Uterus (tissue), 4 donors: Measurements from ENCODE around the gene NEDD4. TPM values are rescaled to one million over a fixed set of nuclear protein-coding genes. Genes with fewer than 3 reads are reported as not detected.

Experiments used
- DNase-seq, 2 donors: peaks; one replicate each; pipeline ENCODE4 v3.0.0-alpha.2; 2019 to 2020
- H3K27ac ChIP-seq, 2 donors: fragments of 200-600 bp; sonication (generic); 1 replicate in 1 of 2; 2 replicates in 1 of 2; pipeline ENCODE4 v1.5.1; 2016 to 2018
- H3K27me3 ChIP-seq, 2 donors: fragments of 200-600 bp; sonication (generic); one replicate each; pipeline ENCODE4 v1.5.1; 2018 to 2019; ENCODE audit warnings: control low read depth in 1 of 2
- H3K36me3 ChIP-seq, 2 donors: fragments of 200-600 bp; sonication (generic); one replicate each; pipeline ENCODE4 v1.5.1; 2019; ENCODE audit warnings: control low read depth in 1 of 2
- H3K4me1 ChIP-seq, 2 donors: fragments of 200-600 bp; sonication (generic); one replicate each; pipeline ENCODE4 v1.5.1; 2018 to 2019; ENCODE audit warnings: control low read depth in 1 of 2
- H3K4me3 ChIP-seq, 2 donors: fragments of 200-600 bp; sonication (generic); 1 replicate in 1 of 2; 2 replicates in 1 of 2; pipeline ENCODE4 v1.5.1; 2018 to 2019; ENCODE audit warnings: mild to moderate bottlenecking in 1 of 2
- H3K9me3 ChIP-seq, 2 donors: fragments of 200-600 bp; sonication (generic); one replicate each; pipeline ENCODE4 v1.5.1; 2019; ENCODE audit warnings: control low read depth in 1 of 2
- CTCF ChIP-seq, 4 experiments: fragments of 200-600 bp in 2 of 4; fragments of 450-650 bp in 2 of 4; sonication (generic) in 2 of 4; IDR thresholded peaks; one replicate each; pipeline ENCODE4 v1.5.1; 2016 to 2019; ENCODE audit warnings: antibody characterized with exemption in 4 of 4, mild to moderate bottlenecking in 2 of 4, moderate library complexity in 1 of 4
- POLR2A ChIP-seq, 2 donors: fragments of 450-650 bp; IDR thresholded peaks; one replicate each; pipeline ENCODE4 v1.6.1; 2016; ENCODE audit warnings: antibody characterized with exemption in 2 of 2, mild to moderate bottlenecking in 1 of 2, moderate library complexity in 1 of 2
- intact Hi-C: fragments of 100-400 bp; cut with DNase I; formaldehyde crosslinking; loops from one replicate; pipeline ENCODE4 v1.15.1; 2023; ENCODE audit warnings: low total_unique reads
- total RNA-seq, 4 donors: library from RNA; depleted of rRNA in 3 of 4; stranded (reverse); fragments of >200 nt in 3 of 4; gene quantifications; one replicate each; pipeline versions ENCODE4 v1.1.0 to v1.2.4, GENCODE V29; 2014 to 2023
- donor health status: DM: yes; HTN: yes; CAD: no.

NEDD4 gene
- total RNA-seq, 4 donors from 2014 or later = 13.3 to 44.0 (median 35.6) TPM

- H3K27me3 ChIP-seq = no peaks in the 10 kb centered on the region
- intact Hi-C loops = no loop called here
- TF ChIP-seq CTCF (IDR thresholded peaks at IDR 0.05) = no peak
- no peak for TF ChIP-seq POLR2A (IDR thresholded peaks at IDR 0.05)
- H3K36me3 ChIP-seq = no peaks in the 10 kb centered on the region
- no peaks in the 10 kb centered on the region for H3K9me3 ChIP-seq
- DNase-seq = no peak
- no peaks in the 10 kb centered on the region for H3K4me1 ChIP-seq
- H3K27ac ChIP-seq = no peak overlapping the region
- no peak overlapping the region for H3K4me3 ChIP-seq
Observed at GRCh38 chr15:55968923-55969322, 24.5 kb downstream of the NEDD4 start.

- H3K4me3 ChIP-seq = no peak overlapping the region
- no peaks in the 10 kb centered on the region for H3K27me3 ChIP-seq
- no peak for TF ChIP-seq POLR2A (IDR thresholded peaks at IDR 0.05)
- TF ChIP-seq CTCF (IDR thresholded peaks at IDR 0.05) = no peak
- DNase-seq = no peak
- no peak overlapping the region for H3K27ac ChIP-seq
- H3K36me3 ChIP-seq = no peaks in the 10 kb centered on the region
- no peaks in the 10 kb centered on the region for H3K4me1 ChIP-seq
- intact Hi-C loops = no loop called here
- no peaks in the 10 kb centered on the region for H3K9me3 ChIP-seq
Observed at GRCh38 chr15:55965091-55965490, 28.3 kb downstream of the NEDD4 start.

- DNase-seq = no peak
- Histone ChIP-seq H3K27ac (no peak overlapping the region), H3K4me3 (no peak overlapping the region), H3K36me3 (no peaks in the 10 kb centered on the region), H3K9me3 (no peaks in the 10 kb centered on the region), H3K4me1 (no peaks in the 10 kb centered on the region), H3K27me3 (no peaks in the 10 kb centered on the region)
- TF ChIP-seq POLR2A (IDR thresholded peaks at IDR 0.05) (no peak), CTCF (IDR thresholded peaks at IDR 0.05) (no peak)
- intact Hi-C loops = no loop called here
Observed at GRCh38 chr15:55960946-55961345, 32.5 kb downstream of the NEDD4 start.

GRCh38 chr15:55959744-55960447 lies 33.5 kb downstream of the NEDD4 start:
- no peak overlapping the region for H3K4me3 ChIP-seq
- DNase-seq = no peak
- intact Hi-C loops = no loop called here
- no peaks in the 10 kb centered on the region for H3K9me3 ChIP-seq
- H3K4me1 ChIP-seq = no peaks in the 10 kb centered on the region
- TF ChIP-seq CTCF (IDR thresholded peaks at IDR 0.05) (no peak), POLR2A (IDR thresholded peaks at IDR 0.05) (no peak)
- no peaks in the 10 kb centered on the region for H3K36me3 ChIP-seq
- no peaks in the 10 kb centered on the region for H3K27me3 ChIP-seq
- no peak overlapping the region for H3K27ac ChIP-seq

- Histone ChIP-seq H3K36me3 (no peaks in the 10 kb centered on the region), H3K27ac (no peak overlapping the region), H3K27me3 (no peaks in the 10 kb centered on the region), H3K4me1 (no peaks in the 10 kb centered on the region), H3K9me3 (no peaks in the 10 kb centered on the region), H3K4me3 (no peak overlapping the region)
- no peak for DNase-seq
- TF ChIP-seq CTCF (IDR thresholded peaks at IDR 0.05) (no peak), POLR2A (IDR thresholded peaks at IDR 0.05) (no peak)
- intact Hi-C loops = no loop called here
Observed at GRCh38 chr15:55958349-55958748, 35.1 kb downstream of the NEDD4 start.
